Renal cortex interstitium (tissue), 11 donors: ENCODE data around the gene SLC25A41. TPM values are rescaled to one million over a fixed set of nuclear protein-coding genes. Genes with fewer than 3 reads are reported as not detected.

ENCODE experiments used
- DNase-seq, 11 donors: peaks; one replicate each; pipeline ENCODE4 v3.0.0-alpha.2; 2013; ENCODE audit warnings: low read depth in 9 of 11, low spot score in 4 of 11; ENCODE audit errors: extremely low read depth in 1 of 11
- polyA plus RNA-seq, 3 donors: library from polyadenylated mRNA; unstranded; fragments of 120-200 nt; gene quantifications; one replicate each; pipeline ENCODE4 v1.2.1, GENCODE V29; 2013; ENCODE audit not compliant: insufficient read length in 3 of 3

The SLC25A41 gene
- polyA plus RNA-seq, 3 donors: 0.50 to 2.0 (median 1.6) TPM

DNA sequence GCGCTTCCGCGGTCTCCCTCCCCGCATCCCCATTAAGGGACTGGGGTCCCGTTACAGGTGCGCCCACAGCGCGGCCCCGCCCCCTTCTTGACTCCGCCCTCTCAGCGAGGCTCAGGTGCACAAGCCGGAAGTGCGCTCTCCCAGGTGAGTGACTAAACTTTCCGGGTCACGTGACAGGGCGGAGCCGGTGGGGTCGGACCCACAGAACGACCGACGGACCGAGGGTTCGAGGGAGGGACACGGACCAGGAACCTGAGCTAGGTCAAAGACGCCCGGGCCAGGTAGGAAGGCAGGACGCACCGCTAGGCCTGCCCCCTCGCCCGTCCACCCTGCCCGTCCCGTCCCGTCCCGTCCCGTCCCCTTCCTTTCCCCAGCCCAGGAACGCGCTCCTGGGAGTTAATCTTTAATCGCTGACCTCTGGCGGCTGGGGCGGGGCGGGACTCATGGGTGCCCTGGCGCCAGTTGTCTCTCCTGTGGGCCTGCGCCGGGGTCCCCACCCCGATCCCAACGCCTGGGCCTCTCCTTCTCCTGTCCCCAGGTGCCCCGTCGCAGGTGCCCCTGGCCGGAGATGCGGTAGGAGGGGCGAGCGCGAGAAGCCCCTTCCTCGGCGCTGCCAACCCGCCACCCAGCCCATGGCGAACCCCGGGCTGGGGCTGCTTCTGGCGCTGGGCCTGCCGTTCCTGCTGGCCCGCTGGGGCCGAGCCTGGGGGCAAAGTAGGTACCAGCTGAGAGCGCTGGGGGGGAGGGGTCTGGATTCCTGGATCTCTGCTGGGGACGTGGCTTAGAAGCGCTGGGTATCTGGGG, 30.7 kb upstream of the SLC25A41 start, which contains the start of gene CRB3:
Gene CRB3 (plus strand): TSS at position 202 of the 804 bp plus-strand sequence. CDS start 431 bp downstream, at position 633.
- DNase-seq: peak in 8 of 11 donors; percentile 44 to 84 (median 59)

DNA sequence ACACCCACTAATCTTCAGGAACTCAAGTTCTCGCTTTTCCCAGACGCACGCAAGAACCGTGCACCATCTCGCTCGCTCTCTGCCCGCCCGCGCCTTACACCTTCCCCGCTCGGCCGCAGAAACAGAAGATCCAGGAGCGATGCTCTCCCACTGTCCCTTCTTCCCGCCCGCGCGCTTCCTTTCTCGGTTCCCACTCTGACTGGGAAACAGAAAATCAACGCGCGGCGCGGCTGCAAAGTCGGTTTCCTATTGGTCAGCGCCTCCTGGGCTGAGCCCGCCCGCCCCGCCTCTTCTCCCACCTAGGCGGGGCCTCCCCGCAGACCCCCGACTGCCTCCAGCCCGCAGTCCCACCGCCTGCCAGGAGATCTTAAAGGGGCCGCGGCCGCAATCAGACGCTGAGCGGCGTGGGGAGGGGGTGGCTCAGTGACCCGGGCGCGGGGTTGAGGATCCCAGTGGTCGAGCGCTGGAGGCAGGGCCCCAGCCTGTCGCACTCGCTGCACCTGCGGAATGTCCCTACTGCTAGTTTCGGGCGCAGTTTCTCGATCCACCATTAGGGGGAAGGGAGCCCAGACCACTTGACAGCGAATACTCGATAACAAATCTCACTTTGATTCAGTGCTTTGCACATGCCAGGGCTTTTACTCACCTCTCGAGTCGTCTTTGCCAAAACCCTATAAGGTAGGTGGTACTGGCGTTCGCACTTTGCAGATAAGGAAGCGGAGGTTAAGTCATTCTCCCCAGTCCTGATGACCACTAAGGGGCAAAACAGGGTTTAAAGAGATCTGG, 26.7 kb upstream of the SLC25A41 start:
- peak; percentile 93 to 99 (median 97) for DNase-seq

DNA sequence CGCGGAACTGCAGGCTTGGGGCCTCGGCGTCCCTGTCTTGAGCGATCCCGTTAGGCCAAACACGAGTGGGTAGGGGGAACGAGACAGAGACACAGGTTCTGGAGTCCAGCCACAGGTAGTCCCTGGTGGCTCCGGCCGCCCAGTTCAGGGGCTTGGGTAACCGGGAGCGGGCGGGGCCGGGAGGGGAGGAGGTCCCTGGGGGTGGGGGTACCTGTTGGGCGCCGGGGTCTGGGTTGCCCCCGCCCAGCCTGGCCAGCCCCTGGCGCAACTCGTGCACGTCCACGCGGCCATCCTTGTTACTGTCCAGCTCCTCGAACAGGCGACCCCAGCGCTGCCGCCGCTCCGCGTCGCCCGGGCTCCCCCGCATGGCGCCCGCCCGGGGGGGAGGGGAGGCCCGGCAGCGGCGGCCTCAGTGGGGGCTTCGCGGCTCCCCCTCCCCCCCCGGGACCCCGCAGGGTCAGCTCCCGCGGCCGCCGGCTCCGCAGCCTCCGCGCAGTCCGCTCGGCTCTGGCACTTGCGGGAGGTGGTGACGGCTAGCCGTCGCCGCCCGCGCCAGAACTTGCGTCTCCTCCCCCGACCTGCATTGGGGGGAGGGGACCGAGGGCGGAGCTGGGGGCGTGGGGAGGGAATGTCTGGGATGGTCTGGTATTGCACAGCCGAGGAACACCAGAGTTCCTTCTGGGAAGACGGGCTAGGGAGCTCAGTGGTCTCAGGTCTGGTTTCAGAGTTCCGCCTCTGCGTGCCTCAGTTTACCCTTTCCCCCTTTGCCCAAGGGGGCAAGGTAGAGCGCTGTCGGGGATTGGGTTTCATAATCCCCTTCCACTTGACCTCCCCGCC, 25.9 kb upstream of the SLC25A41 start, which contains the start of gene SLC25A23:
Gene SLC25A23 (minus strand): TSS at position 531 of the 837 bp plus-strand sequence. CDS start 164 bp downstream, at position 367.
- DNase-seq: peak in 9 of 11 donors; percentile 55 to 82 (median 68)

DNA sequence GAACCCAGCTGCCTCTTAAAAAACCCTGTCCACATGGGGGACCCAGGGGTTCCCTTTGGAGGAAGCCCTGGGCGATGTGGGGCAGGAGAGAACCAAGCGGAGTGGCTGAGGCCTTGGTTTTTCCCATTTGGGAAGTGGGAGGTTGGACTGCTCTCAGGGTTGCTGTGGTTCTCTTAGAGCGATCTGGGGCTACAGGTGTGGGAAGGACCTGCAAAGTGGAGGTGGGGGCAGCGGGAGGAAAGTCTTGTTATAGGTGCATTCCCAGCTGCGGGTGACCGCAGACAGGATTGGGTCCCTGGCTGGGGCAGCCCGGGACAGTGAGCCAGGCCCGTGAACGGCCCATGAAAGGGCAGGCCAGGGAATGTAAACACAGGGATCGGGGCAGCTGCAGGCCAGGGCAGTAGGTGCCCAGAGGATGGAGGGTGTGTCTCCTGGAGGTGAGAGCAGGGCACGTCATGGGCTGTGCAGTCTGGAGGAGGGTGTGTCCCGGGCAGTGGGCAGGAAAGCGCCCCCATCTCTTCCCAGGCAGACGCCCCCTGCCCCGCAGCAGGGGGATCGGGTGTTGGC, 25.2 kb upstream of the SLC25A41 start:
- no peak for DNase-seq

DNA sequence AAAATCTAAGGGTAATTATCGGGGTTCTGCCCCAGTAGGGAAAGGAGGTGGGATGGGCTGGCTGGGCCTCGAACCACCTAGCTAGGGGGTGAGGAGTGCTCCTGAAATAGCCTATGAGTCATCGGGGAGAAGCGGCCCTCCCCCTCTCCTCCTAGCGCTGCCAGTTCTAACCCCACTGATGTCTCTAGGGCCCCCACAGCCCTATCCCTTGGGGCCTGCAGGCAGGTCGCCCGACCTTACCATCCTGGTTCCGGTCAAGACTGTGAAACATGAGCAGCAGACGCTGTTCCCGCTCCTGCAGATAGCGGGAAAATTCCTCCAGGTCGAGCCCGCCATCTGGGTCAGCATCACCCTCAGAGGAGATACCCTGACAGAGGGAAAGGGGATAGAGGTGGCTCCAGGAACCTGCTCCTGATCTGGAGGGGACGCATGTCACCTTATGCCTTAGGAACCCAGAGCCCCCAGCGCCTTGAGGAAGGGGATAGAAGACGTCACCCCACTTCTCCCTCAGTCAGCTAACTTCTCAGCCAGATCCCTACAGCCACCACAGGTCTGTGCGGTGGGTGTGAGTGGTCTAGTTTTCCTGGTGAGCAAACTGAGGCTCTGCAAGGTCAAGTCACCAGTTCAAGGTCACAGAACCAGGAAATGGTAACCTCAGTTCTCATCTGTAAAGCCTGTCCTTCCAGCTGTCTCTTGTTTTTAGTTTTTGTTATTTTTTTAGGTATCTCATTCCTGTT, 24.6 kb upstream of the SLC25A41 start:
- DNase-seq: no peak

DNA sequence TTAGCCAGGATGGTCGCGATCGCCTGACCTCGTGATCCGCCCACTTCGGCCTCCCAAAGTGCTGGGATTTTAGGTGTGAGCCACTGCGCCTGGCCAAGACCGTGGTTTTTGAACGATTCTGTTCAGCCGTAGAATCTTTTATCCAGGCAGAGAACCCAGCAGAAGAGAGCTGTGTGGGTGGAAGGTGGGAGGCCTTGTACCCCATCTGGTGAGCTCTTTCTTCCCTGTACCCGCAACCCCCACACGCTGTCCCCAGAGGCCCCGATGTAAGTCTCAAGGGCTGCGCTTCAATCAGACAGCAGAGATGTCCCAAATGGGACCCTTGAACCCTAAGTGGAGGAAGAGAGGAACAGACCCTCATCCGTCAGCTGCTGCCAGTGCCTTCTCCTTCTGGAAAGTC, 22.4 kb upstream of the SLC25A41 start:
- DNase-seq: no peak

DNA sequence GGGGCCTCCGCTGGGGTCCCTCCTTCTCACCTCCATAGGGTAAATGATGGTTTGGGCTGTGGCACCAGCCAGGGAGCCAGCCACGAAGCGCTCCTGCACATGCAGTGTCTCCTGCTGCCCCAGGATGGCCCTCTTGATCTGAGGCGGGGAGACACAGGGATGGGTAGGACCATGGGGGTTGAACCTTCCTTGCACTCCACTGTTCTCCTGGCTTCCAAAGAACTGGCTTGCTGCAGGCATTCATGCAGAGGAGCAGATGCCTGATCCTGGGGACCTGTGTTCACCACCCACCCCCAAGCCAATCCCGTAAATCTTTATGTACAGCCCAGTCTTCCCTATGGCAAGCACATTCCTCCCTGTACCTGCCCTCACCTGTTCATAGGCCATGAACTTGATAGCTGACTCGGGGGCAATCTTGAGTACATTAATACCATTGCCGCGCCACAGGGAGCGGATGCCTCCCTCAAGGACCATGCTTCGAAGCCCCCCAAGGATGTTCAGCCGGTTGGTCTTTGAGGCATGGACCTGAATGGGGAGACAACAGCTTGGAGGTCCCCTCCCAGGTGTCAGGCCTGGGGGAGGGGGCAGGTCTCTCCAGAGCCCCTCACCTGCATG, 20.5 kb upstream of the SLC25A41 start:
- no peak for DNase-seq

DNA sequence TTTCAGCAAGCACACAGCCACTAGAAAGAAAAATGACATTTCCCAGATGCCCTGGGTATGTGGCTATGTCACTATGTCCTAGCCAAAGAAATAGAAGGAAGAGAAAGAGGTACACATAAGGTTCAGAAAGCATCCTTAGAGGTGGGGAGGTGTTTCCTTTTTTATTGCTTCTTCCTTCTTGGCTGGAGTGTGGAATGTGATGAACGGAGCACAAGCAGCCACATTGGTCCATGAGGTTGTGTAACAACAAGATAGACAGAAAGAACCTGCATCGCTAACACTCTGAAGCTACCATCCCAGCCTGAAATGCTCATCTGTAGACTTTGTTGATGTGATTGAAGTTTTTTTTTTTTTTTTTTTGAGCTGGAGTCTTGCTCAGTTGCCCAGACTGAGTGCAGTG, 19.3 kb upstream of the SLC25A41 start:
- no peak for DNase-seq

DNA sequence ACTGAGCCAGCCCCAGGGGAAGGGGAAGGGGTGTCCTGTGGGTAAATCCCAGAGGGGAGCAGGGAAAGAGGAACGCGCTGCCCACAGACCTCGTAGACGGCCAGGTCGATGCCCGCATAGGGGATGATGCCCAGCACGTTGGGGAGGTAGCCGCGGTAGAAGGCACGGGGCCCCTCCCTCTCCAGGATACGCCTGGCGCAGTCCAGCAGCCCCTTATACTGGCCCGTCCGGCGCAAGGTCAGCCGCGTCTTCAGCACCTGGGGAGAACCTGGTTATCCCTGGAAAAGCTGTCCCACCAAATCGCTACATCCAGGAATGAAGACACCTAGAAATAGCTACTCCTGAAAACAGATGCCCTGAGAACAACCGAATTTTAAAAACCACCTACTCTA, 18.7 kb upstream of the SLC25A41 start:
- no peak for DNase-seq

DNA sequence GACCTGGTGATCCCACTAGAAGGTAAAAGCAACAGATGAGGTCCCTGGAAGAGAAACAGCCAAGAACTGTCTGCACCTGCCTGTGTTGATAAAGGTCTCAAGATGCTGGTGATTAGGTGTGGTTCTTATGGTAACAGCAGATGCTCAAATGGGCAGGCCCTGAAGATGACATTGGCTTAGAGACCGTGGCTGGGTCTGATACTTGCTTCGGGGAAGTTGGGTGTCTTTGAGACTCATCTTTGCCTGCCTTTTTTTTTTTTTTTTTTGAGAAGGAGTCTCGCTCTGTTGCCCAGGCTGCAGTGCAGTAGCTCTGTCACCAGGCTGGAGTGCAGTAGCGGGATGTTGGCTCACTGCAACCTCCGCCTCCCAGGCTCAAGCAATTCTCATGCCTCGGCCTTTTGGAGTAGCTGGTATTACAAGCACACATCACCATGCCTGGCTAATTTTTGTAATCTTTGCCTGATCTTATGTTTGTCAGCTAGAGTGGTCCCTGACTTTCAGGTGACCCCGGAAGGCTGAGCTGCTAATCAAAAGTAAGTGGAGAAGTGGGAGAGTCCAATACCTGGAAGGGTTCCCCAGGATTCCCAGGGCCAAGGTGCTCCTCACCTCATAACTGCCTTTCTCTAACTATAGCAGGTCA, 18.1 kb upstream of the SLC25A41 start:
- no peak for DNase-seq

DNA sequence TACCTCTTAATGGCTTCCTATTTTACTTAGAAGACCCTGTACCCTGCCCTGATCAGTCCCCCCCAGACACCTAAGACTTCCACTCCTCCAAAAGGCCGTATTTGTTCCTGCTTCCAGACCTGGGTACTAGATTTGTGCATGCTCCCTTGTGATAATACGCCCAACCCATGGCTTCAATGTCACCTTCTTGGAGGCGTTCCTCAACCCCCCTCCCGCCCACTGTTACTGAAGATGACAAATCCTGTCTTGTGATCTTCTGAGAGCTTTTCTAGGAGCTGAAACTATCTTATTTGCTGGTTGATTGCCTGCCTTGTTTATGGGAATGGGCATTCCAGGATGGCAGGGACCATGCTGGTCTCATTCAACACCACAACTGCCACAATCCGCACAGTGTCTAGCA, 16.6 kb upstream of the SLC25A41 start:
- no peak for DNase-seq

DNA sequence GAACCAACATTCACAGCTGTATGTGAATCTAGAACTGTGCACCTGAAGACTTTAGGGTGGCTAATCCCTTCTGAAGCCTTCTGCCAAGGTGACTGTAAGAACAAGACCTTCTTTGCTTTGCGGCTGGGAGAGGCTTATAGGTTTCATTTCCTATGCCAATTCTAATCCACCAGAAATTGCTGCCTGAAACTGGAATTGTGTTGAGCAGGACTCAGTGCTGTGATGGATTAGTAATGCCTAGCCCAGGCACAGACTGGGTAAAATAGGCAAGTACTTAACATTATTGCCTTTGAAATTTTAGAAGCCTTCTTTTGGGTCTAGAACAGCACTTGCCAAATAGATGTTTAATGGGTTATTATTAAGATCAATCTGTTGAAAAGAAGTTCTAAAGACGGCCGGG, 14.5 kb upstream of the SLC25A41 start:
- DNase-seq: no peak

DNA sequence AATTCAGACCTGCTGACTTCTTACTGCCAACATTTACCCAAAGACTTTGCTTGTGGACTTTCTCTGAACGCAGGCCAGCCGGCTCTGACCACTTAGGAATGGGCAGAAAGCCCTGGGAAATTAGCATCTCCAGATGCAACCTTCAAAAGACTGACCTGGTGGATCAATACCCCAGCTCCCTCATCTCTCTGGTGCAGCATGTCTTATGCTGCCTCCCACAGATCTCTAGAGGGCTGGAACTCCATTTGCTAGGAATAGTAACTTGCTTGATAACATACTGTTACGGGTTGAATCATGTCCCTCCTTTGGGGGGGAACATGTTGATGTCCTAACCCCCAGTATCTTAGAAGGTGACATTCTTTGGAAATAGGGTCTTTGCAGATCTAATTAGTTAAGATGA, 12.9 kb upstream of the SLC25A41 start:
- no peak for DNase-seq

DNA sequence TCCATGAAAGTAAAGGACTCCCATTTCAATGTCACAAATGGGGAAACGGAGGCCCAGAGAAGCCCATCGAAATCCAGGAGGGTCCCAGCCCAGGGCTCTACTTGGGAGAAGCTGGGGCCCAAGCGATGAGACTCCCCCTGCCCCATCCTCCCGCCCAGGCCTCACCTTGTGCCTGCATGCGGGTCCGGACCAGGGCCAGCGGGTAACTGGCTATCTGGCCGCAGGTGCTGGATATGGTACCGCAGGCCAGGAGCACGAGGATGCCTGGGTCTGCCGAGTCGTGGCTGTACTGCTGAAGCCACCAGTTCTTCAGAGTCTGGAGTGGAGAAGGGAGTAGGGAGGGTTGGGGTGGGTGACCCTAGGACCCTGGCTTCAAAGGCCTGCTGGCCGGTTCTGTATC, 10.4 kb upstream of the SLC25A41 start:
- no peak for DNase-seq

DNA sequence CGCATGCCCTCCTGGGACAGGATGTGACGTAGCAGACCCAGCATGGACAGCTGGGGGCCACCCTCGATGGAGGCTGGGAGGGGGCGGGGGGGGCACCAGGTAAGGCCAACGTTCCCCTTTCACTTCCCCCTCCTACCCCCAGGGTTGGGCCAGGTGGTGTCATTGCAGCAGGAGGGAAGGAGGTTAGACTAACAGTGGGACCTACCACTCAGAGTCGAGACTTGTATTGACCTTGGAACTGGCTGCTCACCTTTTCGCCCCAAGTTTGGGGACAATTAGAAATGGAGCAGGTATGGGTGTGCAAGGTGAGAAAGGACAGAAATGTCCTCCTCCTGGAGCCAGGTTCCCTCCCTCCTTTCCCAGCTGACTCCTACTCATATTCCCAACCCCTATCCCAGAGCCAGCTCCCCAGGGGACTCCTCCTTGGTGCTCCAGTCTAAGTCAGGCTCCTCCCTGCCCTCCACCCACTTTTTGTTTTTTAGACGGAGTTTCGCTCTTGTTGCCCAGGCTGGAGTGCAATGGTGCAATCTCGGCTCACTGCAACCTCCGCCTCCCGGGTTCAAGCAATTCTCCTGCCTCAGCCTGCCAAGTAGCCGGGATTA, 8.6 kb upstream of the SLC25A41 start:
- DNase-seq: no peak

DNA sequence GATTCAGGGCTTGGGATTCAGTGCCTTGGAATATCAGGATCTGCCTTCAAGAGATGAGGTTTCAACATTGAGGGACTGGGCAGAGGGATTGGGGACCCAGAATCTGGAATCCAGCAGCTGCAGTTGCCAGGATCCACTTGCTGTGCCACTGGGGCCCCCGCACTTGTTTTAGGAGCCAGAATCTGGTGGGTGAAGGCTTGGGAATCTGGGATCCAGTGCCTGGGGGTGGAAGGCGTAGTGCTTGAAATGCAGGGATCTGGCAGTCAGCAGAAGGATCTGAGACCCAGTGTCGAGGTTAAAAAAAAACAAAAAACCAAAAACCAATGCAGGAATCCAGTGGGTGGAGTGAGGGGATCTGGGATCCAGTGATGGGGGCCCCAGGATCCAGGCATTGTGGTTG, 7.3 kb upstream of the SLC25A41 start:
- no peak for DNase-seq

DNA sequence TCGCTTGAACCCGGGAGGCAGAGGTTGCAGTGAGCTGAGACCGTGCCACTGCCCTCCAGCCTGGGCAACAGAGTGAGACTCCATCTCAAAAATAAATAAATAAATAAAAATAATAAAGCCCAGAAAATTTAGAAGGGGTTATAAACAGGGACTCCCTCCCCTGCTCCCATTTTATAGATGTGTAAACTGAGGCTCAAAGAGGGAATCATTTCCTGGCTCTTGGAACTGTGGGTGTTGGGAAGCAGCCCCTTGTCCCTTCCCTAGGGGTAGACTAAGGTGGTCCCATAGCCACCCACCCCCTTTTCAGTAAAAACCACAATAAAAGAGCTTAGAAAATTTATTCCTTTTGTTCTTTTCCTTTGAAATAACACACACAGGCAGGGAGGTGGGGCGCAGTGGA, 6.2 kb upstream of the SLC25A41 start:
- no peak for DNase-seq
